B cell (primary cell): ENCODE measurements around the gene ALOXE3. TPM values are rescaled to one million over a fixed set of nuclear protein-coding genes. Genes with fewer than 3 reads are reported as not detected.

Source experiments
- ATAC-seq: fragments of 200-7000 bp; cut with Tn5 transposase; one replicate; pipeline ENCODE4 v1.10.0; 2021; ENCODE audit warnings: low read depth, mild to moderate bottlenecking, moderate number of reproducible peaks, moderate library complexity
- CTCF ChIA-PET: fragments of 350-600 bp; sonication (Branson Sonifier 250); formaldehyde crosslinking; loops from one replicate; lab custom pipeline; 2021; ENCODE audit warnings: antibody characterized with exemption, inconsistent platforms; lab: Charles Lee
- POLR2A ChIA-PET: fragments of 350-600 bp; sonication (Branson Sonifier 250); formaldehyde crosslinking; loops from one replicate; lab custom pipeline; 2021; ENCODE audit warnings: antibody characterized with exemption; lab: Charles Lee
- DNase-seq: peaks from one replicate; pipeline ENCODE4 v3.0.0; 2013
- H2AFZ ChIP-seq: 2 replicates; pipeline ENCODE4 v1.6.1; 2012; ENCODE audit warnings: mild to moderate bottlenecking, low read depth, low read length; ENCODE audit not compliant: insufficient read depth, poor library complexity, severe bottlenecking
- H3K27ac ChIP-seq, 2 donors: 1 replicate in 1 of 2; 2 replicates in 1 of 2; pipeline ENCODE4 v1.5.1; 2012 to 2013; ENCODE audit warnings: low read length in 2 of 2, mild to moderate bottlenecking in 2 of 2, moderate library complexity in 1 of 2
- H3K27me3 ChIP-seq, 4 experiments: fragments of 200-600 bp in 1 of 4; sonication (generic) in 1 of 4; replicated peaks in 1 of 4; 1 replicate in 2 of 4; 2 replicates in 2 of 4; pipeline versions ENCODE4 v1.6.1 to v1.7.0; 2013 to 2016; ENCODE audit warnings: low read length in 3 of 4, mild to moderate bottlenecking in 2 of 4, mixed read lengths in 1 of 4, moderate library complexity in 1 of 4; ENCODE audit not compliant: insufficient read depth in 4 of 4, control insufficient read depth in 3 of 4; ENCODE audit errors: control extremely low read depth in 1 of 4
- H3K36me3 ChIP-seq, 2 experiments: replicated peaks in 1 of 2; 1 replicate in 1 of 2; 2 replicates in 1 of 2; pipeline versions ENCODE4 v1.6.1 to v1.7.1; 2013; ENCODE audit warnings: low read length in 1 of 2; ENCODE audit not compliant: insufficient read depth in 2 of 2, control insufficient read depth in 1 of 2; ENCODE audit errors: control extremely low read depth in 1 of 2, extremely low read depth in 1 of 2
- H3K4me1 ChIP-seq, 2 donors: fragments of 200-600 bp in 1 of 2; sonication (generic) in 1 of 2; 1 replicate in 1 of 2; 2 replicates in 1 of 2; pipeline versions ENCODE4 v1.5.1 to v1.6.1; 2013 to 2017; ENCODE audit warnings: low read length in 2 of 2; ENCODE audit not compliant: control insufficient read depth in 2 of 2, insufficient read depth in 2 of 2
- H3K4me2 ChIP-seq: replicated peaks from 2 replicates; pipeline ENCODE3; 2012; ENCODE audit warnings: mild to moderate bottlenecking, low read depth, low read length; ENCODE audit not compliant: poor library complexity, severe bottlenecking
- H3K4me3 ChIP-seq, 5 experiments: fragments of 200-600 bp in 1 of 5; sonication (generic) in 1 of 5; 1 replicate in 3 of 5; 2 replicates in 2 of 5; pipeline versions ENCODE4 v1.5.1 to v1.7.0; 2011 to 2016; ENCODE audit warnings: low read length in 4 of 5, mild to moderate bottlenecking in 4 of 5, low read depth in 2 of 5, control low read depth in 1 of 5, moderate library complexity in 1 of 5; ENCODE audit not compliant: insufficient read depth in 1 of 5; ENCODE audit errors: control extremely low read depth in 1 of 5, extremely low read depth in 1 of 5
- H3K79me2 ChIP-seq: fragments of 200-600 bp; sonication (generic); one replicate; pipeline ENCODE4 v1.6.0; 2016; ENCODE audit warnings: low read length; ENCODE audit not compliant: control insufficient read depth, insufficient read depth
- H3K9ac ChIP-seq: fragments of 200-600 bp; sonication (generic); 2 replicates; pipeline ENCODE4 v1.6.1; 2017; ENCODE audit warnings: mild to moderate bottlenecking, low read length, moderate library complexity
- H3K9me3 ChIP-seq, 3 donors: one replicate each; pipeline versions ENCODE4 v1.6.1 to v1.7.1; 2013; ENCODE audit warnings: low read length in 2 of 3; ENCODE audit not compliant: control insufficient read depth in 2 of 3, insufficient read depth in 1 of 3; ENCODE audit errors: control extremely low read depth in 1 of 3
- H4K20me1 ChIP-seq: 2 replicates; pipeline ENCODE4 v1.6.0; 2012; ENCODE audit warnings: mild to moderate bottlenecking, low read length; ENCODE audit not compliant: insufficient read depth, control insufficient read depth, poor library complexity, severe bottlenecking
- H3K27ac Mint-ChIP-seq: one replicate; pipeline ENCODE4 v1.8.0; 2021; ENCODE audit warnings: mixed read lengths
- H3K27me3 Mint-ChIP-seq: one replicate; pipeline ENCODE4 v1.8.0; 2021; ENCODE audit warnings: mixed read lengths
- H3K4me1 Mint-ChIP-seq: one replicate; pipeline ENCODE4 v1.8.0; 2021; ENCODE audit warnings: mixed read lengths
- H3K4me3 Mint-ChIP-seq: one replicate; pipeline ENCODE4 v1.8.0; 2021; ENCODE audit warnings: mixed read lengths
- H3K9me3 Mint-ChIP-seq: one replicate; pipeline ENCODE4 v1.8.0; 2022; ENCODE audit warnings: mixed read lengths; ENCODE audit not compliant: insufficient read depth
- EZH2 ChIP-seq: IDR thresholded peaks from 2 replicates; pipeline ENCODE4 v1.6.1; 2012; ENCODE audit warnings: borderline replicate concordance, low read depth, mild to moderate bottlenecking, moderate library complexity, low read length; ENCODE audit not compliant: insufficient read depth, poor library complexity, severe bottlenecking
- WGBS: methylation state at CpG from one replicate; pipeline ENCODE4 v1.1.5; 2013; ENCODE audit warnings: missing lambda C conversion rate; ENCODE audit not compliant: insufficient coverage; 5-methylcytosine and 5-hydroxymethylcytosine counted together
- intact Hi-C: fragments of 100-400 bp; cut with micrococcal nuclease; formaldehyde crosslinking; loops from one replicate; pipeline ENCODE4 v1.10.0; 2022
- polyA plus RNA-seq: library from polyadenylated mRNA; depleted of rRNA; stranded (reverse); fragments of >200 nt; gene quantifications from 2 replicates; pipeline ENCODE4 v1.2.3, GENCODE V29; 2012
- total RNA-seq, 2 donors: library from RNA; stranded (reverse); fragments of 120-200 nt in 1 of 2; gene quantifications; 1 replicate in 1 of 2; 2 replicates in 1 of 2; pipeline versions ENCODE4 v1.2.3 to v1.2.4, GENCODE V29; 2013 to 2022
- TF ChIP-seq, protein P1 (sequence below): fragments of 200-600 bp; IDR thresholded peaks from one replicate; pipeline ENCODE4 v1.8.0; 2022; ENCODE audit warnings: antibody characterized with exemption, mild to moderate bottlenecking

Gene ALOXE3
- total and polyA plus RNA-seq, 2 donors (not counting 1 experiment from before 2014, with no cell fraction given): 0.04 TPM; not detected in 1

DNA sequence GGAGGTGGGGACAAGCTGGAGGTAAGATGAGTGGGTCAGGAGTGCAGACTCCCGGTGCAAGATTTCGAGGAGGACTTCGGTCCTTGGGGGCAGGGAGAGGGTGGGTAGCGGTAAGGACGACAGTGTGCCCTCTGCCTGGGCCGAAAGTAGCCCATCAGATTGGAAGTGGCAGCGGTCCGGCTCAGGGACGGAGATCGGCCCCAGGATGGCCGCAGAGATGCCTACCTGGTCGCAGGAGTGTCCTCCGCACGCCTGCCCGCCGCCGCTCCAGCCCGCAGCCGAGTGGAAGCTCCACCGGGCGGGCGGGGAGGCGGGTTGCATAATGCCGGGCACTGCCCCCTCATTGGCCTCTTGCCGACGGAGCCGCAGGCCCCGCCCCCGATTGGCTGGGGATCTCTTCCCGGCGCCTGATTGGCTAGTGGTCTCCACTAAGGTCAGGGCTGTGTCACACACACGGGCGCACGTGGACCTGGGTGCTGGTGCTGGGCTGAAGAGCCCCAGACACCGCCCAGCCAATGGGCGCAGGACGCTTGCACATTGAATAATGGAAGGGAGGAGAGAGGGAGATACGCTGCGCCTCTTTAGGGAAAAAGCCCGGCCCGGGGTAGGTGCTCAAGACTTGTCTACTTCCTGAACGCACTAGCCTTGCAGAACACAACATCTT, 33.9 kb upstream of the ALOXE3 start, which contains the start of gene PER1:
TSS of gene PER1 (minus strand) at position 293 of the 664 bp plus-strand sequence. CDS start 1,698 bp downstream, outside the sequence.
- Histone ChIP-seq H3K9me3 (peaks cover 0 to 6% (median 0%) of the 10 kb centered on the region in 3 donors), H3K4me3 (peak within 1 kb of the TSS; percentile 9 to 76 (median 69)), H3K4me1 (peaks cover 54 to 70% of the 10 kb centered on the region in 2 donors), H3K27ac (peak within 1 kb of the TSS; percentile 63 to 80), H3K27me3 (no peaks in the 10 kb centered on the region), H3K79me2 (peaks cover 59% of the 10 kb centered on the region), H4K20me1 (peaks cover 54% of the 10 kb centered on the region), H2AFZ (no peak within 1 kb of the TSS), H3K9ac (peak within 1 kb of the TSS; percentile 76), H3K36me3 (peaks cover 0 to 31% of the 10 kb centered on the region in 2 experiments), H3K4me2 (peak within 1 kb of the TSS; percentile 98)
- Mint-ChIP-seq H3K27ac (peak within 1 kb of the TSS; percentile 87), H3K4me1 (peaks cover 42% of the 10 kb centered on the region), H3K9me3 (no peaks in the 10 kb centered on the region), H3K4me3 (peak within 1 kb of the TSS; percentile 94), H3K27me3 (no peaks in the 10 kb centered on the region)
- no peak for TF ChIP-seq EZH2
- 11% methylated on average over 42 of the region's 42 CpGs for WGBS
- DNase-seq: peak; percentile 83
- ChIA-PET CTCF (interaction anchor here (1.2 to 2.5 kb wide), 3 partner anchors 13 to 42 kb away, joined by 4 to 10 read pairs (median 5); partner anchors contain the start of gene ALOXE3), POLR2A (interaction anchor here (0.5 to 5.6 kb wide), 4 partner anchors 13 to 221 kb away, joined by 3 to 36 read pairs (median 4); partner anchors contain the start of genes AURKB, CNTROB and TRAPPC1)
- intact Hi-C loops: no loop called here
- ATAC-seq: peak; percentile 13

DNA sequence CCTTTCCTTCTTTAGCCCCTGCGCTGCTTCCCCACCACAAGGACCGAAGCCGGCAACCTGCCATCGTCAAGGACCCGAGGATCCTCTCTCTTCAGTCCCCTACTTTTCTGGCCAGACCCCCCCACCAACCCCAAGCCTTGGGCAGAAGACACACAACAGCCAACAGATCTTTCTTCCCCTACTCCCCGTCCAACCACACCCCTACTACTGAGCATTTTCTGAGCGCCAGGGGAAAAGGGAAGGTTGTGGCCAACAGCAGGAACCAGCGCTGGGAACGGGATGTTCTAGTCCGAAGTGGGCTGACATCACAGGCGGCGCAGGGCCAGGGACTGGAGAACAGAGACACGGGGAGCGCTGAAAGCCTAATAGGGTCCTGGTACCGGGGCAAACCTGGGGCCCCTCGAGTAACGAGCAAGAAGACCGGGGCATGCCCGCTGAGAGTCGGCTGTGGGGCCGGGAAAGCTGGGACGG, 33.4 kb upstream of the ALOXE3 start:
- no peak for TF ChIP-seq EZH2
- TF ChIP-seq, protein P1, sequence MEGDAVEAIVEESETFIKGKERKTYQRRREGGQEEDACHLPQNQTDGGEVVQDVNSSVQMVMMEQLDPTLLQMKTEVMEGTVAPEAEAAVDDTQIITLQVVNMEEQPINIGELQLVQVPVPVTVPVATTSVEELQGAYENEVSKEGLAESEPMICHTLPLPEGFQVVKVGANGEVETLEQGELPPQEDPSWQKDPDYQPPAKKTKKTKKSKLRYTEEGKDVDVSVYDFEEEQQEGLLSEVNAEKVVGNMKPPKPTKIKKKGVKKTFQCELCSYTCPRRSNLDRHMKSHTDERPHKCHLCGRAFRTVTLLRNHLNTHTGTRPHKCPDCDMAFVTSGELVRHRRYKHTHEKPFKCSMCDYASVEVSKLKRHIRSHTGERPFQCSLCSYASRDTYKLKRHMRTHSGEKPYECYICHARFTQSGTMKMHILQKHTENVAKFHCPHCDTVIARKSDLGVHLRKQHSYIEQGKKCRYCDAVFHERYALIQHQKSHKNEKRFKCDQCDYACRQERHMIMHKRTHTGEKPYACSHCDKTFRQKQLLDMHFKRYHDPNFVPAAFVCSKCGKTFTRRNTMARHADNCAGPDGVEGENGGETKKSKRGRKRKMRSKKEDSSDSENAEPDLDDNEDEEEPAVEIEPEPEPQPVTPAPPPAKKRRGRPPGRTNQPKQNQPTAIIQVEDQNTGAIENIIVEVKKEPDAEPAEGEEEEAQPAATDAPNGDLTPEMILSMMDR: no peak
- Histone ChIP-seq H3K9ac (peak overlapping the region; percentile 76), H3K36me3 (peaks cover 0 to 37% of the 10 kb centered on the region in 2 experiments), H3K27me3 (no peaks in the 10 kb centered on the region), H3K4me2 (peak overlapping the region; percentile 98), H3K79me2 (peaks cover 59% of the 10 kb centered on the region), H3K27ac (peak overlapping the region; percentile 63 to 80), H4K20me1 (peaks cover 54% of the 10 kb centered on the region), H3K9me3 (peaks cover 0 to 6% (median 0%) of the 10 kb centered on the region in 3 donors), H2AFZ (no peak overlapping the region), H3K4me3 (peak overlapping the region; percentile 9 to 76 (median 69)), H3K4me1 (peaks cover 50 to 64% of the 10 kb centered on the region in 2 donors)
- 1% methylated on average over 20 of the region's 22 CpGs for whole genome bisulfite sequencing
- Mint-ChIP-seq H3K9me3 (no peaks in the 10 kb centered on the region), H3K4me1 (peaks cover 42% of the 10 kb centered on the region), H3K27me3 (no peaks in the 10 kb centered on the region), H3K4me3 (peak overlapping the region; percentile 94), H3K27ac (peak overlapping the region; percentile 87)
- ATAC-seq (no peak), DNase-seq (no peak)
- POLR2A ChIA-PET: interaction anchor here (0.5 to 5.6 kb wide), 5 partner anchors 11 to 220 kb away, joined by 3 to 36 read pairs (median 9); partner anchors contain the start of genes CNTROB, CTC1, TRAPPC1 and VAMP2
- CTCF ChIA-PET: interaction anchor here (0.6 to 2.5 kb wide), 5 partner anchors 11 to 598 kb away, joined by 4 to 19 read pairs (median 5); partner anchors contain the start of gene ALOXE3
- intact Hi-C loops: loop anchor here (1.0 kb wide), 1 partner anchor 12 kb away; no protein-coding TSS in a partner anchor
